Natural killer cell (primary cell): ENCODE data around the gene MORN1. TPM values are rescaled to one million over a fixed set of nuclear protein-coding genes. Genes with fewer than 3 reads are reported as not detected.

Experiments used
- ATAC-seq, 3 donors: fragments of 150-1000 bp in 2 of 3; fragments of 200-7000 bp in 1 of 3; cut with Tn5 transposase; 1 replicate in 1 of 3; 2 replicates in 2 of 3; pipeline ENCODE4 v1.10.0; 2021; ENCODE audit warnings: mild to moderate bottlenecking in 2 of 3, moderate library complexity in 2 of 3
- DNase-seq, 2 donors: peaks; one replicate each; pipeline versions ENCODE4 v3.0.0 to v3.0.0-alpha.2; 2013 to 2021; ENCODE audit warnings: mixed read lengths in 1 of 2
- H3K27ac ChIP-seq: one replicate; pipeline ENCODE4 v1.5.1; 2013; ENCODE audit warnings: mild to moderate bottlenecking, low read length
- H3K27me3 ChIP-seq: one replicate; pipeline ENCODE4 v1.6.1; 2013; ENCODE audit warnings: low read length; ENCODE audit not compliant: control insufficient read depth, insufficient read depth
- H3K36me3 ChIP-seq: one replicate; pipeline ENCODE4 v1.6.1; 2013; ENCODE audit warnings: low read length; ENCODE audit not compliant: control insufficient read depth, insufficient read depth
- H3K4me1 ChIP-seq: one replicate; pipeline ENCODE4 v1.6.1; 2013; ENCODE audit warnings: low read length; ENCODE audit not compliant: control insufficient read depth, insufficient read depth
- H3K4me3 ChIP-seq: one replicate; pipeline ENCODE4 v1.5.1; 2013; ENCODE audit warnings: low read length
- H3K9me3 ChIP-seq: one replicate; pipeline ENCODE4 v1.6.1; 2013; ENCODE audit warnings: low read length; ENCODE audit not compliant: control insufficient read depth, insufficient read depth
- H3K27ac Mint-ChIP-seq, 2 donors: one replicate each; pipeline ENCODE4 v1.8.0; 2022; ENCODE audit warnings: mild to moderate bottlenecking in 2 of 2, mixed read lengths in 2 of 2, moderate library complexity in 1 of 2
- H3K27me3 Mint-ChIP-seq, 2 donors: one replicate each; pipeline ENCODE4 v1.8.0; 2022; ENCODE audit warnings: low read depth in 2 of 2, mixed read lengths in 2 of 2
- H3K36me3 Mint-ChIP-seq: one replicate; pipeline ENCODE4 v1.8.0; 2022; ENCODE audit warnings: mixed read lengths
- H3K4me1 Mint-ChIP-seq, 2 donors: one replicate each; pipeline ENCODE4 v1.8.0; 2022; ENCODE audit warnings: mixed read lengths in 2 of 2
- H3K4me3 Mint-ChIP-seq: one replicate; pipeline ENCODE4 v1.8.0; 2022; ENCODE audit warnings: mild to moderate bottlenecking, moderate library complexity, mixed read lengths
- H3K9me3 Mint-ChIP-seq, 2 donors: one replicate each; pipeline ENCODE4 v1.8.0; 2022; ENCODE audit warnings: mixed read lengths in 2 of 2
- CTCF ChIP-seq: fragments of 200-600 bp; IDR thresholded peaks from one replicate; pipeline ENCODE4 v1.8.0; 2022; ENCODE audit warnings: antibody characterized with exemption
- WGBS: methylation state at CpG from one replicate; pipeline ENCODE4 v1.1.7; 2013; ENCODE audit warnings: missing lambda C conversion rate; ENCODE audit not compliant: insufficient coverage; 5-methylcytosine and 5-hydroxymethylcytosine counted together
- intact Hi-C: fragments of 100-400 bp; cut with micrococcal nuclease; formaldehyde crosslinking; loops from one replicate; pipeline ENCODE4 v1.14.2; 2022
- total RNA-seq, 4 donors: library from RNA; stranded (reverse); fragments of 120-200 nt in 1 of 4; gene quantifications; one replicate each; pipeline versions ENCODE4 v1.2.3 to v1.2.4, GENCODE V29; 2013 to 2022

Gene MORN1
- total RNA-seq, 3 donors from 2014 or later (not counting 1 experiment from before 2014, with no cell fraction given), result 8.0 to 9.3 (median 8.8) TPM

DNA sequence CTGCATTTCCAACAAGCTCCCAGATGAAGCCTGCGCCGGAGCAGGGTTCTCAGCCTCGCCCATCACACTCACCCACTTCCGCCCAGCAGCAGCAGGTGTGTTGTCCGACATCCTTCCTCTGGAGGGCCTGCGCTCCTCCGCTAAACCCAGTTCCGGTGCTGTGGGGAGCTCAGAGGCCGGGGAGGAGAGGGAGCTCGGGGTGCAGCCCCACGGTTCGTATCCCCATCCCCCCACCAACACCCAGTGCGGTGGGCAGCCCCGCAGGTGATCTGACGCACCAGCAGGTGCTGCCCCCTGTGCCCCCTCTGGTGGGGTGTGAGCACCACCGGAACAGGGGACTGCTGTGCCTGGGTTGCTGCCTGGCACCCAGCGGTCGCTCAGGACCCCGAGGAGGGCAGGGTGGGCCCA, 24.5 kb upstream of the MORN1 start:
- Mint-ChIP-seq H3K27ac (peak overlapping the region; percentile 91 to 96), H3K36me3 (no peaks in the 10 kb centered on the region), H3K4me1 (peaks cover 28 to 56% of the 10 kb centered on the region in 2 donors), H3K27me3 (no peaks in the 10 kb centered on the region), H3K4me3 (peak overlapping the region; percentile 88), H3K9me3 (no peaks in the 10 kb centered on the region)
- H3K9me3 ChIP-seq, result no peaks in the 10 kb centered on the region
- peak overlapping the region; percentile 79 for H3K27ac ChIP-seq
- H3K4me3 ChIP-seq, result peak overlapping the region; percentile 55
- no peak for TF ChIP-seq CTCF
- ATAC-seq (peak in 1 of 3 donors; percentile 6), DNase-seq (peak; percentile 26 to 70)
- intact Hi-C loops, result loop anchor here (2.0 to 10.0 kb wide), 2 partner anchors 169 to 1009 kb away; no protein-coding TSS in a partner anchor
- H3K27me3 ChIP-seq, result no peaks in the 10 kb centered on the region
- 10% methylated on average over 19 of the region's 19 CpGs for WGBS
- H3K36me3 ChIP-seq, result no peaks in the 10 kb centered on the region
- peaks cover 61% of the 10 kb centered on the region for H3K4me1 ChIP-seq

DNA sequence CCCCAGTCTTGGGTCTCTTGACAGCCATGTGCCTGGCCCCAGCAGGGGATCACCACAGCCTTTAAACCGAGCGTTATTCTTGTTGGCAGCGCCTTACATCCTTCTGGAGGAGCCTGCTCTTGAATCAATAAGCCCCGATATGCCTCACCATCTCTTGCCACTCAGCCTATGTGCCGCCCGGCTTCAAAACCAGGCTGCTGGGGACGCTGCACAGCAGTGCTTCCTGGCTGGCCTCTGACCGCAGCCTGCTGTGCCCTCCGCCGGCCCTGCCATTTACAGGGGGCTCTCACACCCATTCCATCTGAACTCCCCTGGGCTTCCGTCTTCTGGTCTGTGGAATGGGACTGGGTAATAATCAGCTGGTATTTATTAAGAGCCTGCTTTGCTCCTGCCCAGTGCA, 24.0 kb upstream of the MORN1 start:
- H3K27me3 ChIP-seq, result no peaks in the 10 kb centered on the region

DNA sequence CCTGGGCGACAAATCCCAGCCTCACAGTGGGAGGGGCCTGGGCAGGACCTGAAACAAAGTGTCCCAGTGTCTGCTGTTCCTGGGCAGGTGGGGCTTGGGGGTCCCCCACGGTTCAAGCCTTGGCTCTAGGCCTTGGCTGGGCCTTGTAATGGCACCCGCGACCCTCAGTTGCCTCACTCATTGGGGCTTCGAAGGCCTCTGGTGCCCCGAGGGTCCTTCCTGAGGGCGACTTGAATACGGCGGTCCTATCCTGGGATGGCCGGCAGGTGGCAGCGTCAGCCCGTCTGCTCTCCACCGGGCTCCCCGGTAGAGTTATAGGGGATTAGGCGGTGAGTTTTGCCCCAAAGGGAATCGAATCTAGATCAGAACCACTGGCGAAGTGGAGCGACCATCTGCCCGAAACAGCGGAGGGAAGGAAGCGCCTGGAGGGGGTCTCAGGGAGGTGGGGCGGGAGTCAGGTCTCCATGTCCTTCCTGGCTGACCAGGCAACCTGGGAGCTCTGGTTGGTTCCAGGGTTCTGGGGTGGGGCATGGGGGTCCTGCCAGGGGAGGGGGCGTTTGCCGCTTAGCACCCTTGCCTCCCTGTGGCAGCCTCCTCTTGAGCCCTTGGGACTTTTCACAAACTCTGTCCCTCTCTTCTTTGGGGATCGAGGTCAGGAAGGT, 23.1 kb upstream of the MORN1 start:
- H3K9me3 ChIP-seq, result no peaks in the 10 kb centered on the region
- H3K27ac ChIP-seq, result peak overlapping the region; percentile 37
- peak; percentile 34 to 48 (median 37) for ATAC-seq
- TF ChIP-seq CTCF, result peak; percentile 90
- Mint-ChIP-seq H3K27ac (peak overlapping the region; percentile 91 to 96), H3K4me1 (peaks cover 28 to 53% of the 10 kb centered on the region in 2 donors), H3K27me3 (no peaks in the 10 kb centered on the region), H3K4me3 (peak overlapping the region; percentile 92), H3K9me3 (no peaks in the 10 kb centered on the region), H3K36me3 (no peaks in the 10 kb centered on the region)
- H3K4me3 ChIP-seq, result no peak overlapping the region
- intact Hi-C loops, result loop anchor here (1.0 to 10.0 kb wide), 6 partner anchors 134 to 1010 kb away; no protein-coding TSS in a partner anchor
- WGBS, result under 1% methylated on average over 24 of the region's 25 CpGs
- peaks cover 61% of the 10 kb centered on the region for H3K4me1 ChIP-seq
- no peaks in the 10 kb centered on the region for H3K36me3 ChIP-seq
- peak; percentile 79 to 89 for DNase-seq
- no peaks in the 10 kb centered on the region for H3K27me3 ChIP-seq

More for the DNA sequence above, 24.0 kb upstream of the MORN1 start:
- peaks cover 61% of the 10 kb centered on the region for H3K4me1 ChIP-seq
- 56% methylated on average over 8 of the region's 11 CpGs for WGBS
- no peaks in the 10 kb centered on the region for H3K36me3 ChIP-seq
- H3K4me3 Mint-ChIP-seq, result peak overlapping the region; percentile 88
- intact Hi-C loops, result loop anchor here (2.0 to 10.0 kb wide), 2 partner anchors 169 to 1009 kb away; no protein-coding TSS in a partner anchor
- H3K36me3 Mint-ChIP-seq, result no peaks in the 10 kb centered on the region
- no peaks in the 10 kb centered on the region for H3K9me3 ChIP-seq
- peak overlapping the region; percentile 55 for H3K4me3 ChIP-seq
- H3K4me1 Mint-ChIP-seq, result peaks cover 28 to 56% of the 10 kb centered on the region in 2 donors
- no peaks in the 10 kb centered on the region for H3K27me3 Mint-ChIP-seq
- peak overlapping the region; percentile 79 for H3K27ac ChIP-seq
- no peak for ATAC-seq
- no peaks in the 10 kb centered on the region for H3K9me3 Mint-ChIP-seq
- peak in 1 of 2 donors; percentile 50 for DNase-seq
- H3K27ac Mint-ChIP-seq, result peak overlapping the region; percentile 91 to 96
- no peak for TF ChIP-seq CTCF
